ENCODE measurements around the gene CDC123. TPM values are rescaled to one million over a fixed set of nuclear protein-coding genes. Genes with fewer than 3 reads are reported as not detected.
"Not testable (repeated sequence)": the region's sequence is repeated elsewhere in the genome, so short reads cannot be mapped to it uniquely, and the experiment has no call there.

The CDC123 gene
- total and polyA plus RNA-seq, 2 experiments from 2014 or later = 53.0 to 147 TPM

- H3K4me1 ChIP-seq (ENCODE audit: low read depth) = no peaks in the 10 kb centered on the region
- H3K4me3 ChIP-seq = no peak overlapping the region
- no peak overlapping the region for H3K27ac ChIP-seq
- no peak for DNase-seq (ENCODE audit: low read depth in 1 of 2, low spot score in 1 of 2)
- H3K27me3 ChIP-seq = no peaks in the 10 kb centered on the region
- H3K9me3 ChIP-seq (ENCODE audit: low read depth) = no peaks in the 10 kb centered on the region
- TF ChIP-seq, protein P1, sequence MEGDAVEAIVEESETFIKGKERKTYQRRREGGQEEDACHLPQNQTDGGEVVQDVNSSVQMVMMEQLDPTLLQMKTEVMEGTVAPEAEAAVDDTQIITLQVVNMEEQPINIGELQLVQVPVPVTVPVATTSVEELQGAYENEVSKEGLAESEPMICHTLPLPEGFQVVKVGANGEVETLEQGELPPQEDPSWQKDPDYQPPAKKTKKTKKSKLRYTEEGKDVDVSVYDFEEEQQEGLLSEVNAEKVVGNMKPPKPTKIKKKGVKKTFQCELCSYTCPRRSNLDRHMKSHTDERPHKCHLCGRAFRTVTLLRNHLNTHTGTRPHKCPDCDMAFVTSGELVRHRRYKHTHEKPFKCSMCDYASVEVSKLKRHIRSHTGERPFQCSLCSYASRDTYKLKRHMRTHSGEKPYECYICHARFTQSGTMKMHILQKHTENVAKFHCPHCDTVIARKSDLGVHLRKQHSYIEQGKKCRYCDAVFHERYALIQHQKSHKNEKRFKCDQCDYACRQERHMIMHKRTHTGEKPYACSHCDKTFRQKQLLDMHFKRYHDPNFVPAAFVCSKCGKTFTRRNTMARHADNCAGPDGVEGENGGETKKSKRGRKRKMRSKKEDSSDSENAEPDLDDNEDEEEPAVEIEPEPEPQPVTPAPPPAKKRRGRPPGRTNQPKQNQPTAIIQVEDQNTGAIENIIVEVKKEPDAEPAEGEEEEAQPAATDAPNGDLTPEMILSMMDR (IDR thresholded peaks at IDR 0.05; ENCODE audit: low read depth, low read length) = no peak
- peaks cover 64% of the 10 kb centered on the region for H3K36me3 ChIP-seq
Observed at GRCh38 chr10:12160664-12161063, 35.3 kb upstream of the CDC123 start.

DNA sequence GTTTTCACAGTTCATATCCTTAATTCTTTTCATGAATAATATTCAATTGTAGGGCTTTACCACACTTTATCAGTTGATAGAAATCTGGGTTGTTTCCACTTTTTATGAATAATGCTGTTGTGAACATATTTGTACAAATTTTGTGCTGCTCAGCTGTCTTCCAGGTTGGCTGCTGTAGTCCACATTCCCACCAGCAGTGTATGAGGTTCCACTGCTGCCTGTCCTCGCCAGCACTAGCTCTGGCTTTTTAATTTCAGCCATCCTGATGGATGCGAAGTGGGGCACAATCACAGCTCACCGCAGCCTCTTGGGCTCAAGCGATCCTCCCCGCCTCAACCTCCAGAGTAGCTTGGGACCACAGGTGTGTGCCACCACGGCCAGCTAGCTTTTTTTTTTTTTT lies 33.1 kb upstream of the CDC123 start:
- TF ChIP-seq, protein P1 (IDR thresholded peaks at IDR 0.05; ENCODE audit: low read depth, low read length) = no peak
- no peaks in the 10 kb centered on the region for H3K27me3 ChIP-seq
- H3K9me3 ChIP-seq (ENCODE audit: low read depth) = no peaks in the 10 kb centered on the region
- DNase-seq (ENCODE audit: low read depth in 1 of 2, low spot score in 1 of 2) = no peak
- H3K4me3 ChIP-seq = no peak overlapping the region
- no peak overlapping the region for H3K27ac ChIP-seq
- peaks cover 73% of the 10 kb centered on the region for H3K36me3 ChIP-seq
- H3K4me1 ChIP-seq (ENCODE audit: low read depth) = no peaks in the 10 kb centered on the region

DNA sequence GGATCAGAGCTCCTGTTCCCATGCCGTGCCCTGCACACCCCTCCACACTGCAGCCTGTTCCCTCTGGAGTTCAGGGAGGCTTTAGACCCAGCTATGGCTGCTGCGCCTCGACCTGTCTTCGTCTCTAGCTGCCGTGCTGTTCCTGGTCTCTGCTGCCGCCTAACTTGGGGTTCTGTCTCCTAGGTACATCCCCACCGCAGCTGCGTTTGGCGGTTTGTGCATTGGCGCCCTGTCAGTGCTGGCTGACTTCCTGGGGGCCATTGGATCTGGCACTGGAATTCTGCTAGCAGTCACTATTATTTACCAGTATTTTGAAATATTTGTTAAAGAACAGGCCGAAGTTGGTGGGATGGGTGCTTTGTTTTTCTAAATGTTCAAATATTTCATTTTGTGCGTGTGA lies 31.9 kb upstream of the CDC123 start:
- H3K4me1 ChIP-seq (ENCODE audit: low read depth) = no peaks in the 10 kb centered on the region
- H3K27me3 ChIP-seq = no peaks in the 10 kb centered on the region
- H3K9me3 ChIP-seq (ENCODE audit: low read depth) = no peaks in the 10 kb centered on the region
- peaks cover 65% of the 10 kb centered on the region for H3K36me3 ChIP-seq
- DNase-seq (ENCODE audit: low read depth in 1 of 2, low spot score in 1 of 2) = no peak
- TF ChIP-seq, protein P1 (IDR thresholded peaks at IDR 0.05; ENCODE audit: low read depth, low read length) = no peak
- peak overlapping the region; percentile 28 for H3K27ac ChIP-seq
- no peak overlapping the region for H3K4me3 ChIP-seq

DNA sequence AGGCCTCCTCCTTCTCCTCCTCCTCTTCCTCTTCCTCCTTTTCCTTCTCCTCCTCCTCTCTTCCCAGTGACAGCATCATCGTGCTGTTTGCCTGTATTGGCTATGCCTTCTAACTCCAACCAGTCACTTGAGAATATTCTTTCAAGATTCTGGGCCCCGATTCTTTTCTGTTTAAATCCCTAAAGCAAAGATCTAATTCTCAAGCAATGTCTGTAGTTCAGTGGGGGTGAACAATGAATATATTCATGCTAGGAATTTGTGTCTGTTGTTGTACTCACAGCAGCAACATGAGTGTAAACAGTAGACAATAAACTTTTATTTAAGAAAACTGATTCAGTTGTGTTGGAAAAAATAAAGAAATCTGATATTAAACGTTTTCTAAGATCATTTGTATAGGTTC lies 31.0 kb upstream of the CDC123 start:
- TF ChIP-seq, protein P1 (IDR thresholded peaks at IDR 0.05; ENCODE audit: low read depth, low read length) = no peak
- no peaks in the 10 kb centered on the region for H3K9me3 ChIP-seq (ENCODE audit: low read depth)
- H3K27me3 ChIP-seq = no peaks in the 10 kb centered on the region
- H3K4me1 ChIP-seq (ENCODE audit: low read depth) = no peaks in the 10 kb centered on the region
- H3K4me3 ChIP-seq = no peak overlapping the region
- no peak for DNase-seq (ENCODE audit: low read depth in 1 of 2, low spot score in 1 of 2)
- no peak overlapping the region for H3K27ac ChIP-seq
- peaks cover 65% of the 10 kb centered on the region for H3K36me3 ChIP-seq

GRCh38 chr10:12165999-12166775 lies 29.8 kb upstream of the CDC123 start:
- no peaks in the 10 kb centered on the region for H3K4me1 ChIP-seq (ENCODE audit: low read depth)
- no peak for DNase-seq (ENCODE audit: low read depth in 1 of 2, low spot score in 1 of 2)
- no peak overlapping the region for H3K4me3 ChIP-seq
- no peaks in the 10 kb centered on the region for H3K9me3 ChIP-seq (ENCODE audit: low read depth)
- H3K36me3 ChIP-seq = peaks cover 65% of the 10 kb centered on the region
- H3K27ac ChIP-seq = peak overlapping the region; percentile 27
- no peaks in the 10 kb centered on the region for H3K27me3 ChIP-seq
- TF ChIP-seq, protein P1 (IDR thresholded peaks at IDR 0.05; ENCODE audit: low read depth, low read length) = no peak

GRCh38 chr10:12171512-12171911 lies 24.5 kb upstream of the CDC123 start:
- not testable (repeated sequence) for DNase-seq (ENCODE audit: low read depth in 1 of 2, low spot score in 1 of 2); H3K27me3 ChIP-seq; H3K9me3 ChIP-seq (ENCODE audit: low read depth); H3K4me3 ChIP-seq; H3K27ac ChIP-seq; H3K4me1 ChIP-seq (ENCODE audit: low read depth)
- peaks cover 46% of the 10 kb centered on the region for H3K36me3 ChIP-seq

Measured in cardiac muscle cell (in vitro differentiated cells and primary cell).